Stimulated activated memory B cell treated with anti-CD40 and anti-IgM and Interleukin-4, amounts not matched to agents 10 μg/mL and 1 μg/mL and 100 μg/mL, for 72 hours (primary cell): ENCODE results near the gene WBP2NL.
"Not testable (repeated sequence)": the region's sequence is repeated elsewhere in the genome, so short reads cannot be mapped to it uniquely, and the experiment has no call there.

Experiments
- ATAC-seq: fragments of 150-1000 bp; cut with Tn5 transposase; 2 replicates; pipeline ENCODE4 v1.10.0; 2021
- H3K27ac Mint-ChIP-seq: one replicate; pipeline ENCODE4 v1.8.0; 2022; ENCODE audit warnings: mild to moderate bottlenecking, mixed read lengths
- H3K27me3 Mint-ChIP-seq: one replicate; pipeline ENCODE4 v1.8.0; 2022; ENCODE audit warnings: mixed read lengths
- H3K36me3 Mint-ChIP-seq: one replicate; pipeline ENCODE4 v1.8.0; 2022; ENCODE audit warnings: mixed read lengths
- H3K4me1 Mint-ChIP-seq: one replicate; pipeline ENCODE4 v1.8.0; 2022; ENCODE audit warnings: mixed read lengths
- H3K4me3 Mint-ChIP-seq: one replicate; pipeline ENCODE4 v1.8.0; 2022; ENCODE audit warnings: mild to moderate bottlenecking, moderate library complexity, mixed read lengths
- H3K9me3 Mint-ChIP-seq: one replicate; pipeline ENCODE4 v1.8.0; 2022; ENCODE audit warnings: mixed read lengths

Gene WBP2NL

DNA sequence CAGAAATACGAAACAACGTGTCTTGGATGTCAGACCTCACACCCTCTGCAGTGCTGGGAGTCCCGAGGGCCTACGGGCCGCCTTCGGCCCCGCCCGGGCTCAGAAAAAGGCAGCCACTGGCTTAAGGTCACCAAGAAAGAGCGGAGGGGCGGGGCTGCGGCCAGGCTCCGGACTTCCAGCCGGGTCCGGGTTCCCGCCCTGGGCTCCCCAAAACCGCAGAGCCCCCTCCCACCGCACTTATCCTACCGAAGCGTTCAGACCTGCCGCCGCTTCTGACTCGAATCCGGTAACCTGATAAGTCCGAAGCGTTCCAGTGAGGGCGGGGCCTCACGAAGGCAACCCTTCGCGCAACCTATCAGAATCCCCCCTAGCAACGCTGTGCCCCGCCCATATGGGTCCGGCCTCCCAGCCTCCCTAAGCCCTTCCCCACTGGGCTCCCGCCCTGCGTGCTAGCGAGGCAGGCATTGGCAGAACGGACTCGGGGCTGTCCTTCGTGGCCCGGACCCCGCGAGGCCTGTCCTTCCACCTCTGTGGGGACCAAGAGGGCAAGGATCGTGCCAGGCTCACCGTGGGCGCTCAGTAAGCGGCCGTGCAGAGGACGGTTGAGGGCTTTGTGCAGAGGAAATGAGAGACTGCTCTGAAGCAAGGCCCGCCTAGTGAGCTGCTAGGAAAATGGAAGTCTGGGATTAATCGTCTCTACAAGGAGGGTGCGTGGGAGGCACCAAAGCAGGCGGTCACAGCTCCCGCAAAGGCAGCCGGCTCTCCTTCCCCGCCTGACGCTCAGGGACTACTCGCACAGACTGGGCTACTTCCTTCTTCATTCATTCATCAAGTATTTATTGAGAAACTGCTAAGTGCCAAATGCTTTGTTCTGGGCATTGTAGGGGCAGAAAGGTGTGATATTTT, 72.2 kb downstream of the WBP2NL start, which contains the start of gene NAGA:
Gene NAGA (minus strand): TSS at position 296 of the 906 bp plus-strand sequence. CDS start 515 bp downstream, outside the sequence.
- Mint-ChIP-seq H3K27ac (peak within 1 kb of the TSS; percentile 88), H3K9me3 (no peaks in the 10 kb centered on the region), H3K4me1 (peaks cover 36% of the 10 kb centered on the region), H3K4me3 (peak within 1 kb of the TSS; percentile 86), H3K36me3 (peaks cover 17% of the 10 kb centered on the region), H3K27me3 (no peaks in the 10 kb centered on the region)
- peak; percentile 98 for ATAC-seq

DNA sequence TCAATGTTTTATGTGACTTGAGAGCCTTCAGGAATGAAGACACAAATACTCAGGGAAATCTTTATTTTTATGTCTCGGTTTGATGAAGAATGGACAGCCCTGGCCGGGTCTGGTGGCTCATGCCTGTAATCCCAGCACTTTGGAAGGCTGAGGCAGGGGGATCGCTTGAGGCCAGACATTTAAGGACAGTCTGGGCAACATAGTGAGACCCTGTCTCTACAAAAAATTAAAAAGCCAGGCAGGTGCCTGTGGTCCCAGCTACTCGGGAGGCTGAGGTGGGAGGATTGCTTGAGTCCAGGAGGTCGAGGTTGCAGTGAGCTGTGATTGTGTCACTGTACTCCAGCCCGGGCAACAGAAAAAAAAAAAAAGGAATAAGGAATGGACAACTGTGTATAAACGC, 72.9 kb downstream of the WBP2NL start:
- H3K4me1 Mint-ChIP-seq: peaks cover 36% of the 10 kb centered on the region
- peak overlapping the region; percentile 88 for H3K27ac Mint-ChIP-seq
- not testable (repeated sequence) for ATAC-seq, H3K9me3 Mint-ChIP-seq, H3K27me3 Mint-ChIP-seq, H3K36me3 Mint-ChIP-seq
- peak overlapping the region; percentile 86 for H3K4me3 Mint-ChIP-seq

DNA sequence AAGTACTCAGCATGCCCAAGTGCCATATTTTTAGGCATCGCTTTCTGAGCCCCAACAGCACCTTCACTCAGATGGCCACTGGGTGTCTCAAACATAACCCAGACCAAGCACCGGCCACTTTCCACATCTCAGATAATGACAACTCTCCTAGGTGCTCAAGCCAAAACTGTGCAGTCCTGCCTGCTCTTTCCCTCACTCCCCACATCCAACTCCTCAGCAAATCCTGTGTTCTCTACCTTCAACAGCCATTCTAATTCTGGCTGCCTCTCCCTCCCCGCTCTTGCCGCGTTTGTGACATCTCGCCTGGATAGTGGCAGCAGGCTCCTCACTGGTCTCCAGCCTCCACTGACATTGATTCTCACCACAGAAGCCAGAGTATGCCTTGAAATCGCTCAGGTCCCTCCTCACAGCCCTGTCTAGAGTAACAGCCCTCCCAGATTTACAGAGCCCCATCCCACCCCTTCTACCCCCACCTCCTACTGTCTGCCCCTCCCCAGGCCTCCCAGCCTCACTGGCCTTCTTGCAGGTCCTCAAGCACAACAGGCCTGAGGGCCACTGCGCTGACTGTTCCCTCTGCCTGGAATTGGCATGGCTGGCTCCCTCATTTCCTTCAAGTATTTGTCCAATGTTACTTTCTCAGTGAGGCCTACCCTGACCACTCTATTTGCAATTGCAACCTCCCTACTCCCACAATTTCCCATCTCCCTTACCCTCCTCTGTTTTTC, 74.2 kb downstream of the WBP2NL start:
- Mint-ChIP-seq H3K4me1 (peaks cover 36% of the 10 kb centered on the region), H3K36me3 (no peaks in the 10 kb centered on the region), H3K4me3 (peak overlapping the region; percentile 69), H3K27me3 (no peaks in the 10 kb centered on the region), H3K27ac (peak overlapping the region; percentile 80), H3K9me3 (no peaks in the 10 kb centered on the region)
- ATAC-seq: no peak

DNA sequence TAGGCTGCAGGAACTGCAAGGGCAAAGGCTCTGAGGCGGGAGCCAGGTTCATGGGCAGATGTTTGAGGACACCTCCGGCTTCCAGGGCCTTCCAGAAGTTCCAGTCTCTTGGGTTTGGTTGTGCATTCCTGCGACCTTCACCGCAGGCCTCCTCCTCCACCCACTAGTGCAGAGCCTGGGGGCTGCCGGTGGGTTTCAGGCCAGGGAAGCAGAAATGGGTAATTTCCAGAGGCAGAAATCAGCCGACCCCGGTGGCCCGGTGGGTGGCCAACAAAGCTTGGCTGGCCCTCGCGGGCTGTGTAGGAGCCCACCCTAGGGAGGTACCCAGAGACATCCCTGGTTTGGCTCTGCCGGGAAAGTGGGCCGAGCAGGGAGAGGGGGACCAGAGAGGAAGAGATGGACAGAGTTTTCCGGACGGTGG, 75.0 kb downstream of the WBP2NL start:
- Mint-ChIP-seq H3K36me3 (no peaks in the 10 kb centered on the region), H3K27me3 (no peaks in the 10 kb centered on the region), H3K4me3 (peak overlapping the region; percentile 69), H3K9me3 (no peaks in the 10 kb centered on the region), H3K27ac (peak overlapping the region; percentile 80), H3K4me1 (peaks cover 40% of the 10 kb centered on the region)
- ATAC-seq: no peak

DNA sequence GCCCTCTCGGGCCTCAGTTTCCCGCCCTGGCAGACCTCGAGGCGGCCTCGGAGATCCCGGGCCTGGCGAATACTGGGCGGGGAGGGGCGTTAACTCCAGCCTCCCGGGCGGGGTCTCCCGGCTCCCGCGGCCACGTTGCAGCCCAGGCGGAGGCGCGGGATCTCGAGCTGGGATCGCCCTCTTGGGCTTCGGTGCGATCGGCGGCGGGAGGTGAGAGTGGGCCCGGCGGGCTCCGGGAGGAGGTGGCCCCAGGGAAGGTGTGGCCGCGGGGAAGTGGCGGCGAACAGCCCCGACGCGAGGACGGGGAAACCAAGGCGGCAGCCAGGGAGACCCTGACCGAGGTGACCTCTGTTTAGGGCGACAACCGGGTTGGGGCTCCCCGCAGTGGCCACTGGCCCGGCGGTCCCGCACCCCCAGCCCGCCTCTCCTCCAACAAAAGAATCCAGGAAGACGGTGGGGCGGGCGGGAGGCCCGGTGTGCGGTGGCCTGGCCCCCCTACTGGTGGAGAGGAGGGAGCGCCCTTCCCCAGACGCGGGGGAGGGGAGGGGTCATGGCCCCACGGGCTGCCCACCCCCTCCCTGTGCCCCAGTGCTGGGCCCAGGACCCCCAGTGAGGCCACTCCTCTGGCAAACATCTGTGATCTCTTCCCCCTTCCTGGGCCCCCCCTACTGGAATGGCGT, 75.7 kb downstream of the WBP2NL start, which contains the start of gene PHETA2:
Gene PHETA2 (plus strand): TSS at position 117 of the 680 bp plus-strand sequence. CDS start 3,046 bp downstream, outside the sequence.
- no peak for ATAC-seq
- Mint-ChIP-seq H3K9me3 (no peaks in the 10 kb centered on the region), H3K4me1 (peaks cover 46% of the 10 kb centered on the region), H3K4me3 (peak within 1 kb of the TSS; percentile 75), H3K27ac (peak within 1 kb of the TSS; percentile 80), H3K27me3 (no peaks in the 10 kb centered on the region), H3K36me3 (no peaks in the 10 kb centered on the region)

DNA sequence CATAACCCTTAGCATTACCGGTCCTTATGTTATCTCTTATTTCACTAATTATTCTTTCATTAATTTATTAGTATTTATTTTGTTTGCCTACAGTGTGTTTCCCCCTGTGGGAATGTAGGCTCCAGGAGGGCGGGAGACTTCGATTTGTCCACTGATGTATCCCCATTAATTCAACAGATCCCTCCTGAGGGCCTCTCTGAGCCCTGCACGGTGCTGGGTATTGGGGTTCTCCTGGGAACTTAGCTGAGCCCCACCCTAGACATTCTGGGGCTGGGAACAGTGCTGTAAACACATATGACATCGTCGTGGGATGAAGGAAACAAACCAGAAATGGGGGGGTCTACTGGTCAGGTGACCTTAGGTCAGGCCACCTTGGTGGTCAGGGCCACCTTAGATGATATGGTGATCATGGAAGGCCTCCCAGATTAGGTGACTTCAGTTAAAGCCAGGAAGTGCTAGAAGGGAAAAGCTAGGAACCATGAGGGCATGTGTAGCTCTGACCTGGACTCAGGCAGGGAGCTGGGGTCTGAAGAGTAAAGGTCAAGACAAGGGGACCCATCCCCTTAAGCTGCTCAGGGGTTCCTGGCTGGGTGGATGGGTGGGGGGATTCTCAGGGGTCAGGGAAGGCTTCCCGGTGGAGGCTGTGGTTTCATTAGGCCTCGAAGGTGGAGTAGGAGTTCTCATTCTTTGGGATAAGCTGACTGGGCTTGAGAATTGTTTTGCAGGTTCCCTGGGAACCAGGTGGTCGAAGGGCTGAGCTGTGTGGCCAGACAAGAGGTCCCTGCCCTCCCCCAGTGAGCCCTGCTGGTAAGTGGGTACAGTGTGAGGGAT, 76.5 kb downstream of the WBP2NL start:
- H3K27me3 Mint-ChIP-seq: no peaks in the 10 kb centered on the region
- H3K27ac Mint-ChIP-seq: peak overlapping the region; percentile 80
- no peaks in the 10 kb centered on the region for H3K36me3 Mint-ChIP-seq
- peak overlapping the region; percentile 75 for H3K4me3 Mint-ChIP-seq
- no peaks in the 10 kb centered on the region for H3K9me3 Mint-ChIP-seq
- ATAC-seq: no peak
- peaks cover 41% of the 10 kb centered on the region for H3K4me1 Mint-ChIP-seq

DNA sequence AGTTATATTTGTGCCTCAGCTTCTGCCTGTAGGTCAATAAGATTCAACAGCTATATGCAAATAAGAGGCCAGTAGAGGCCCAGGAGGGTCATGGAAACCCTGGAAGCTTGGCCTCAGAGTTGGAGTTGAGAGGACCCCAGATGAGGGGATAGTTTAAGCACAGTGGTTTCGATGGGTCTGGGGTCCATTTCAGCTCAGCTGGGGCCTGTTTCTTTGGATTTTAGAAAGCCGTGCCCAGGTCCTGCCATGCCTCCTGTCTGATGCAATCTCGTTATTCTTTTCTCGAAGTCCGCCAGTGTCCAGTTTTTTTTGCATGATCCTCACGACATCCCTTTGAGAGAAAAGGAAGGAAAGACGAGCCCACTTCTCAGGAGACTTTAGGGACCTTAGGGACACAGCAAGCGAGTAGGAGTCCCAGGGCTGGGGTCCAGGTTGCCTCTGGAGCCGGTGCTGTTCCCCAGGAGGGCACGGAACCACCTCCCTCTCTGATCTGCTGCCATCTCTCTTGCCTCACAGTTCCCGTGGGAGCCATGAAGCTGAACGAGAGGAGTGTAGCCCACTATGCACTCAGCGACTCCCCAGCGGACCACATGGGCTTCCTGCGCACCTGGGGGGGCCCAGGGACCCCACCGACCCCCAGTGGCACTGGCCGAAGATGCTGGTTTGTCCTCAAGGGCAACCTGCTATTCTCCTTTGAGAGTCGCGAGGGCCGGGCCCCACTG, 78.3 kb downstream of the WBP2NL start:
- Mint-ChIP-seq H3K9me3 (no peaks in the 10 kb centered on the region), H3K4me1 (peaks cover 39% of the 10 kb centered on the region), H3K27ac (no peak overlapping the region)

GRCh38 chr22:42077486-42078125, 79.0 kb downstream of the WBP2NL start:
- ATAC-seq: no peak
- H3K4me1 Mint-ChIP-seq: peaks cover 46% of the 10 kb centered on the region
- no peak overlapping the region for H3K4me3 Mint-ChIP-seq
- peaks cover 11% of the 10 kb centered on the region for H3K36me3 Mint-ChIP-seq
- H3K27ac Mint-ChIP-seq: peak overlapping the region; percentile 100
- H3K9me3 Mint-ChIP-seq: no peaks in the 10 kb centered on the region
- H3K27me3 Mint-ChIP-seq: no peaks in the 10 kb centered on the region

More for the DNA sequence above, 78.3 kb downstream of the WBP2NL start:
- Mint-ChIP-seq H3K36me3 (peaks cover 4% of the 10 kb centered on the region), H3K27me3 (no peaks in the 10 kb centered on the region), H3K4me3 (no peak overlapping the region)
- ATAC-seq: no peak
